GM23338 (cell line): ENCODE results near the gene RIOK1. TPM values are rescaled to one million over a fixed set of nuclear protein-coding genes. Genes with fewer than 3 reads are reported as not detected.

Source experiments
- ATAC-seq: fragments of 200-7000 bp; cut with Tn5 transposase; 3 replicates; pipeline ENCODE4 v1.9.1; 2020
- DNase-seq: peaks from one replicate; pipeline ENCODE4 v3.0.0-alpha.2; 2015; ENCODE audit warnings: low spot score
- H2AFZ ChIP-seq: fragments of 200-600 bp; sonication (generic); 2 replicates; pipeline ENCODE4 v1.8.0; 2016; ENCODE audit warnings: antibody characterized with exemption, mild to moderate bottlenecking, moderate library complexity
- H3F3A ChIP-seq: fragments of 200-600 bp; sonication (generic); replicated peaks from 2 replicates; pipeline ENCODE4 v1.8.0; 2017; ENCODE audit warnings: antibody characterized with exemption, mixed run types, low read depth
- H3K27ac ChIP-seq: fragments of 200-600 bp; sonication (generic); 2 replicates; pipeline ENCODE4 v1.6.1; 2016; ENCODE audit warnings: low read depth
- H3K27me3 ChIP-seq: fragments of 200-600 bp; sonication (generic); 2 replicates; pipeline ENCODE4 v1.8.0; 2016; ENCODE audit warnings: mild to moderate bottlenecking, mixed run types, moderate library complexity; ENCODE audit not compliant: insufficient read depth
- H3K36me3 ChIP-seq: fragments of 200-600 bp; sonication (generic); 2 replicates; pipeline ENCODE4 v1.8.0; 2016; ENCODE audit warnings: mild to moderate bottlenecking; ENCODE audit not compliant: insufficient read depth
- H3K4me1 ChIP-seq: fragments of 200-600 bp; sonication (generic); 2 replicates; pipeline ENCODE4 v1.8.0; 2016; ENCODE audit warnings: mild to moderate bottlenecking, moderate library complexity; ENCODE audit not compliant: insufficient read depth
- H3K4me2 ChIP-seq: fragments of 200-600 bp; sonication (generic); 2 replicates; pipeline ENCODE4 v1.7.1; 2017; ENCODE audit warnings: mixed run types
- H3K4me3 ChIP-seq: fragments of 200-600 bp; sonication (generic); 2 replicates; pipeline ENCODE4 v1.6.1; 2016; ENCODE audit warnings: mixed run types
- H3K79me2 ChIP-seq: fragments of 200-600 bp; sonication (generic); replicated peaks from 2 replicates; pipeline ENCODE4 v1.8.0; 2017; ENCODE audit warnings: mild to moderate bottlenecking; ENCODE audit not compliant: insufficient read depth
- H3K9me2 ChIP-seq: fragments of 200-600 bp; sonication (generic); 2 replicates; pipeline ENCODE4 v1.8.0; 2017; ENCODE audit not compliant: insufficient read depth
- H4K20me1 ChIP-seq: fragments of 200-600 bp; sonication (generic); replicated peaks from 2 replicates; pipeline ENCODE4 v1.8.0; 2017; ENCODE audit warnings: mild to moderate bottlenecking; ENCODE audit not compliant: insufficient read depth
- H3K27ac Mint-ChIP-seq: 2 replicates; pipeline ENCODE4 v1.8.0; 2020; ENCODE audit warnings: inconsistent platforms, mild to moderate bottlenecking, moderate library complexity, mixed read lengths
- H3K27me3 Mint-ChIP-seq: 3 replicates; pipeline ENCODE4 v1.8.0; 2022; ENCODE audit warnings: low read depth, mild to moderate bottlenecking, moderate library complexity, mixed read lengths, inconsistent platforms; ENCODE audit not compliant: insufficient read depth, poor library complexity
- H3K36me3 Mint-ChIP-seq: 3 replicates; pipeline ENCODE4 v1.8.0; 2021; ENCODE audit warnings: low read depth, mild to moderate bottlenecking, inconsistent platforms, moderate library complexity, mixed read lengths
- H3K4me1 Mint-ChIP-seq: 3 replicates; pipeline ENCODE4 v1.8.0; 2020; ENCODE audit warnings: mild to moderate bottlenecking, inconsistent platforms, mixed read lengths
- H3K4me3 Mint-ChIP-seq: 3 replicates; pipeline ENCODE4 v1.8.0; 2021; ENCODE audit warnings: moderate library complexity, mild to moderate bottlenecking, inconsistent platforms, mixed read lengths
- H3K9me3 Mint-ChIP-seq: 3 replicates; pipeline ENCODE4 v1.8.0; 2020; ENCODE audit warnings: moderate library complexity, mild to moderate bottlenecking, inconsistent platforms, mixed read lengths
- CREB1 ChIP-seq: fragments of 250-450 bp; sonication (Bioruptor Pico); IDR thresholded peaks from 2 replicates; pipeline ENCODE4 v1.5.0; 2020; ENCODE audit warnings: low read depth, mild to moderate bottlenecking, moderate library complexity
- EZH2phosphoT487 ChIP-seq: fragments of 200-600 bp; sonication (generic); IDR thresholded peaks from one replicate; pipeline ENCODE4 v1.8.1; 2018; ENCODE audit warnings: antibody characterized with exemption; ENCODE audit not compliant: unreplicated experiment
- JUNB ChIP-seq: IDR thresholded peaks from one replicate; pipeline ENCODE4 v1.6.1; 2016; ENCODE audit warnings: antibody characterized with exemption; ENCODE audit not compliant: unreplicated experiment
- polyA plus RNA-seq: library from polyadenylated mRNA; unstranded; fragments of >200 nt; fragmentation: Nextera tagmentation; extraction: Ambion mirVana; gene quantifications from 2 replicates; pipeline ENCODE4 v1.2.1, GENCODE V29; 2016
- total RNA-seq: library from RNA; depleted of rRNA; stranded (reverse); fragments of >200 nt; shearing (Covaris generic); gene quantifications from 2 replicates; pipeline ENCODE4 v1.2.3, GENCODE V29; 2014
- TF ChIP-seq, protein P1 (sequence below): IDR thresholded peaks from one replicate; pipeline ENCODE4 v1.6.1; 2018; ENCODE audit warnings: antibody characterized with exemption; ENCODE audit not compliant: unreplicated experiment
- TF ChIP-seq, protein P2 (sequence below), 2 experiments: fragments of 200-600 bp in 1 of 2; sonication (generic) in 1 of 2; conservative IDR thresholded peaks; 2 replicates each; pipeline versions ENCODE4 v1.5.1 to v1.6.1; 2016 to 2017; ENCODE audit warnings: antibody characterized with exemption in 2 of 2, low read depth in 2 of 2, mild to moderate bottlenecking in 2 of 2, moderate library complexity in 1 of 2
- TF ChIP-seq, protein P3 (sequence below): IDR thresholded peaks from 2 replicates; pipeline ENCODE4 v1.6.1; 2016; ENCODE audit warnings: antibody characterized with exemption

Gene RIOK1
- total and polyA plus RNA-seq, 2 experiments from 2014 or later: 15.5 to 34.3 TPM

DNA sequence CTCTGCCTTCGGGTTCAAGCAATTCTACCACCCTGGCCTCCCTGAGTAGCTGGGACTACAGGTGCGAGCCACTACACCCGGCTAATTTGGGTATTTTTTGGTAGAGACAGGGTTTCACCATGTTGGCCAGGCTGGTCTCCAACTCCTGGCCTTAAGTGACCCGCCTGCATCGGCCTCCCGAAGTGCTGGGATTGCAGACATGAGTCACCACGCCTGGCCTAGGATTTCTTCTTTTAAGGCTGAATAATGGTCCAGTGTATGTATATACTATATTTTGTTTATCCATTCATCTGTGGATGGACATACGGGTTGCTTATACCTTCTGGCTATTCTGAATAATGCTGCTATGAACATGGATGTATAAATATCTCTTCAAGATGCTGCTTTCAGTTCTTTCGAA is 17.1 kb downstream of the RIOK1 start (continued):
- TF ChIP-seq, protein P1, sequence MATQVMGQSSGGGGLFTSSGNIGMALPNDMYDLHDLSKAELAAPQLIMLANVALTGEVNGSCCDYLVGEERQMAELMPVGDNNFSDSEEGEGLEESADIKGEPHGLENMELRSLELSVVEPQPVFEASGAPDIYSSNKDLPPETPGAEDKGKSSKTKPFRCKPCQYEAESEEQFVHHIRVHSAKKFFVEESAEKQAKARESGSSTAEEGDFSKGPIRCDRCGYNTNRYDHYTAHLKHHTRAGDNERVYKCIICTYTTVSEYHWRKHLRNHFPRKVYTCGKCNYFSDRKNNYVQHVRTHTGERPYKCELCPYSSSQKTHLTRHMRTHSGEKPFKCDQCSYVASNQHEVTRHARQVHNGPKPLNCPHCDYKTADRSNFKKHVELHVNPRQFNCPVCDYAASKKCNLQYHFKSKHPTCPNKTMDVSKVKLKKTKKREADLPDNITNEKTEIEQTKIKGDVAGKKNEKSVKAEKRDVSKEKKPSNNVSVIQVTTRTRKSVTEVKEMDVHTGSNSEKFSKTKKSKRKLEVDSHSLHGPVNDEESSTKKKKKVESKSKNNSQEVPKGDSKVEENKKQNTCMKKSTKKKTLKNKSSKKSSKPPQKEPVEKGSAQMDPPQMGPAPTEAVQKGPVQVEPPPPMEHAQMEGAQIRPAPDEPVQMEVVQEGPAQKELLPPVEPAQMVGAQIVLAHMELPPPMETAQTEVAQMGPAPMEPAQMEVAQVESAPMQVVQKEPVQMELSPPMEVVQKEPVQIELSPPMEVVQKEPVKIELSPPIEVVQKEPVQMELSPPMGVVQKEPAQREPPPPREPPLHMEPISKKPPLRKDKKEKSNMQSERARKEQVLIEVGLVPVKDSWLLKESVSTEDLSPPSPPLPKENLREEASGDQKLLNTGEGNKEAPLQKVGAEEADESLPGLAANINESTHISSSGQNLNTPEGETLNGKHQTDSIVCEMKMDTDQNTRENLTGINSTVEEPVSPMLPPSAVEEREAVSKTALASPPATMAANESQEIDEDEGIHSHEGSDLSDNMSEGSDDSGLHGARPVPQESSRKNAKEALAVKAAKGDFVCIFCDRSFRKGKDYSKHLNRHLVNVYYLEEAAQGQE: no peak
- TF ChIP-seq CREB1 (CRISPR knock-in tag): no peak

DNA sequence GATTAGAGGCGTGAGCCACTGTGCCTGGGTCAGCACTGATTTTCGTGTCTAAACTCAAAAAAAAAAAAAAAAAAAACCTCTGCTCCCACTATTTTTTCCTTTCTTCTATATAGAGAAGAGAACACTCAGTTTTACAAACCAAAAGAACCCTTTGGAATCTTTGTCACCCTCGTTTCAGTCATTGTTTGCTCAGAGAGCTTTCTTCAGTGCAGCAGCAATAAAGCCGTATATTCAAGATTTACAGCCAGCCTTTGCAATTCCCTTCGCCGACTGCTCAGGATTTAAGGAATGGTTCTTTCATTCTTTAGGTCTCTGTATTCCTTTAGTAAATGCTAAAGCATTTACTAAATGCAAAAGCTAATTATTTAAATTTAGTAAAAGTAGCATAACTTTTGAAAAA is 20.1 kb downstream of the RIOK1 start:
- Histone ChIP-seq H3K36me3 (peaks cover 63% of the 10 kb centered on the region), H3K27me3 (no peaks in the 10 kb centered on the region), H3K4me2 (no peak overlapping the region), H3K9me2 (no peaks in the 10 kb centered on the region), H4K20me1 (peaks cover 6% of the 10 kb centered on the region), H3F3A (no peaks in the 10 kb centered on the region), H3K27ac (no peak overlapping the region), H3K4me3 (no peak overlapping the region), H3K4me1 (no peaks in the 10 kb centered on the region), H3K79me2 (no peaks in the 10 kb centered on the region), H2AFZ (no peak overlapping the region)
- DNase-seq: no peak
- no peak overlapping the region for H3K4me3 Mint-ChIP-seq
- H3K27me3 Mint-ChIP-seq: no peaks in the 10 kb centered on the region
- H3K36me3 Mint-ChIP-seq: peaks cover 73% of the 10 kb centered on the region
- H3K27ac Mint-ChIP-seq: no peak overlapping the region
- TF ChIP-seq JUNB (no peak), EZH2phosphoT487 (no peak)
- TF ChIP-seq, protein P2, sequence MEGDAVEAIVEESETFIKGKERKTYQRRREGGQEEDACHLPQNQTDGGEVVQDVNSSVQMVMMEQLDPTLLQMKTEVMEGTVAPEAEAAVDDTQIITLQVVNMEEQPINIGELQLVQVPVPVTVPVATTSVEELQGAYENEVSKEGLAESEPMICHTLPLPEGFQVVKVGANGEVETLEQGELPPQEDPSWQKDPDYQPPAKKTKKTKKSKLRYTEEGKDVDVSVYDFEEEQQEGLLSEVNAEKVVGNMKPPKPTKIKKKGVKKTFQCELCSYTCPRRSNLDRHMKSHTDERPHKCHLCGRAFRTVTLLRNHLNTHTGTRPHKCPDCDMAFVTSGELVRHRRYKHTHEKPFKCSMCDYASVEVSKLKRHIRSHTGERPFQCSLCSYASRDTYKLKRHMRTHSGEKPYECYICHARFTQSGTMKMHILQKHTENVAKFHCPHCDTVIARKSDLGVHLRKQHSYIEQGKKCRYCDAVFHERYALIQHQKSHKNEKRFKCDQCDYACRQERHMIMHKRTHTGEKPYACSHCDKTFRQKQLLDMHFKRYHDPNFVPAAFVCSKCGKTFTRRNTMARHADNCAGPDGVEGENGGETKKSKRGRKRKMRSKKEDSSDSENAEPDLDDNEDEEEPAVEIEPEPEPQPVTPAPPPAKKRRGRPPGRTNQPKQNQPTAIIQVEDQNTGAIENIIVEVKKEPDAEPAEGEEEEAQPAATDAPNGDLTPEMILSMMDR (conservative IDR thresholded peaks at IDR 0.05; ENCODE audit: low read depth in 2 of 2): no peak
- TF ChIP-seq, protein P3, sequence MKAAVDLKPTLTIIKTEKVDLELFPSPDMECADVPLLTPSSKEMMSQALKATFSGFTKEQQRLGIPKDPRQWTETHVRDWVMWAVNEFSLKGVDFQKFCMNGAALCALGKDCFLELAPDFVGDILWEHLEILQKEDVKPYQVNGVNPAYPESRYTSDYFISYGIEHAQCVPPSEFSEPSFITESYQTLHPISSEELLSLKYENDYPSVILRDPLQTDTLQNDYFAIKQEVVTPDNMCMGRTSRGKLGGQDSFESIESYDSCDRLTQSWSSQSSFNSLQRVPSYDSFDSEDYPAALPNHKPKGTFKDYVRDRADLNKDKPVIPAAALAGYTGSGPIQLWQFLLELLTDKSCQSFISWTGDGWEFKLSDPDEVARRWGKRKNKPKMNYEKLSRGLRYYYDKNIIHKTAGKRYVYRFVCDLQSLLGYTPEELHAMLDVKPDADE: no peak
- TF ChIP-seq, protein P1: no peak
- H3K4me1 Mint-ChIP-seq: no peaks in the 10 kb centered on the region
- H3K9me3 Mint-ChIP-seq: no peaks in the 10 kb centered on the region
- no peak for ATAC-seq
